Keratinocyte (primary cell): Measurements from ENCODE around the gene OOSP4A.

ENCODE experiments used
- EZH2 ChIP-seq: IDR thresholded peaks from one replicate; pipeline ENCODE4 v1.6.1; 2012; ENCODE audit warnings: inconsistent platforms, mild to moderate bottlenecking, low read length, moderate library complexity
- TF ChIP-seq, protein P1 (sequence below), 3 experiments: IDR thresholded peaks in 1 of 3; conservative IDR thresholded peaks in 1 of 3; optimal IDR thresholded peaks in 1 of 3; 2 replicates in 2 of 3; 3 replicates in 1 of 3; pipeline versions ENCODE3 to v1.5.1; 2011; ENCODE audit warnings: low read length in 3 of 3, mild to moderate bottlenecking in 3 of 3, moderate library complexity in 2 of 3, control low read depth in 1 of 3, inconsistent platforms in 1 of 3; ENCODE audit not compliant: insufficient read depth in 2 of 3; ENCODE audit errors: extremely low read depth in 1 of 3

GRCh38 chr11:59957094-59957493, 6.7 kb upstream of the OOSP4A start:
- TF ChIP-seq, protein P1, sequence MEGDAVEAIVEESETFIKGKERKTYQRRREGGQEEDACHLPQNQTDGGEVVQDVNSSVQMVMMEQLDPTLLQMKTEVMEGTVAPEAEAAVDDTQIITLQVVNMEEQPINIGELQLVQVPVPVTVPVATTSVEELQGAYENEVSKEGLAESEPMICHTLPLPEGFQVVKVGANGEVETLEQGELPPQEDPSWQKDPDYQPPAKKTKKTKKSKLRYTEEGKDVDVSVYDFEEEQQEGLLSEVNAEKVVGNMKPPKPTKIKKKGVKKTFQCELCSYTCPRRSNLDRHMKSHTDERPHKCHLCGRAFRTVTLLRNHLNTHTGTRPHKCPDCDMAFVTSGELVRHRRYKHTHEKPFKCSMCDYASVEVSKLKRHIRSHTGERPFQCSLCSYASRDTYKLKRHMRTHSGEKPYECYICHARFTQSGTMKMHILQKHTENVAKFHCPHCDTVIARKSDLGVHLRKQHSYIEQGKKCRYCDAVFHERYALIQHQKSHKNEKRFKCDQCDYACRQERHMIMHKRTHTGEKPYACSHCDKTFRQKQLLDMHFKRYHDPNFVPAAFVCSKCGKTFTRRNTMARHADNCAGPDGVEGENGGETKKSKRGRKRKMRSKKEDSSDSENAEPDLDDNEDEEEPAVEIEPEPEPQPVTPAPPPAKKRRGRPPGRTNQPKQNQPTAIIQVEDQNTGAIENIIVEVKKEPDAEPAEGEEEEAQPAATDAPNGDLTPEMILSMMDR (optimal IDR thresholded peaks at IDR 0.05 in 1 of 3, IDR thresholded peaks at IDR 0.05 in 1 of 3, conservative IDR thresholded peaks at IDR 0.05 in 1 of 3; ENCODE audit: extremely low read depth in 1 of 3, insufficient read depth in 2 of 3, low read length in 3 of 3): no peak
- TF ChIP-seq EZH2: no peak
